GM21526 (cell line): ENCODE data around the gene NNT.
"Not testable (repeated sequence)": the region's sequence is repeated elsewhere in the genome, so short reads cannot be mapped to it uniquely, and the experiment has no call there.

Experiments used
- ATAC-seq: cut with Tn5 transposase; IDR thresholded peaks from one replicate; pipeline ENCODE4 v1.9.1; 2021; ENCODE audit warnings: moderate library complexity; ENCODE audit not compliant: unreplicated experiment, low FRiP score

Gene NNT

GRCh38 chr5:43700601-43701000 is 97.6 kb downstream of the NNT start:
- no peak for ATAC-seq

- ATAC-seq: no peak
Measured at GRCh38 chr5:43701227-43701626, 98.2 kb downstream of the NNT start.

GRCh38 chr5:43702293-43702692 is 99.3 kb downstream of the NNT start:
- no peak for ATAC-seq

GRCh38 chr5:43702815-43703214 is 99.8 kb downstream of the NNT start:
- no peak for ATAC-seq

- ATAC-seq: no peak
Measured at GRCh38 chr5:43704243-43704642, 101.3 kb downstream of the NNT start.

GRCh38 chr5:43706576-43706975 is 103.6 kb downstream of the NNT start:
- ATAC-seq: not testable (repeated sequence)

- ATAC-seq: no peak
Measured at GRCh38 chr5:43711496-43711895, 108.5 kb downstream of the NNT start.

- ATAC-seq: no peak
Measured at GRCh38 chr5:43712081-43712480, 109.1 kb downstream of the NNT start.

- ATAC-seq: not testable (repeated sequence)
Measured at GRCh38 chr5:43719783-43720182, 116.8 kb downstream of the NNT start.

- ATAC-seq: no peak
Measured at GRCh38 chr5:43728581-43728980, 125.6 kb downstream of the NNT start.

GRCh38 chr5:43729846-43730478 is 127.0 kb downstream of the NNT start:
- no peak for ATAC-seq

- ATAC-seq: no peak
Measured at GRCh38 chr5:43730832-43731342, 127.9 kb downstream of the NNT start.

GRCh38 chr5:43731573-43731972 is 128.6 kb downstream of the NNT start:
- no peak for ATAC-seq

- not testable (repeated sequence) for ATAC-seq
Measured at GRCh38 chr5:43745923-43746548, 143.1 kb downstream of the NNT start.

- no peak for ATAC-seq
Measured at GRCh38 chr5:43750809-43751208, 147.8 kb downstream of the NNT start.

- ATAC-seq: no peak
Measured at GRCh38 chr5:43753069-43753468, 150.1 kb downstream of the NNT start.
